Activated CD4-positive, alpha-beta T cell treated with anti-CD3 and anti-CD28 coated beads for 36 hours (primary cell): ENCODE measurements around the gene UAP1L1. TPM values are rescaled to one million over a fixed set of nuclear protein-coding genes. Genes with fewer than 3 reads are reported as not detected.
A peak's percentile ranks its signal among the peaks of the same experiment; 100 is the strongest.

Experiments used
- ATAC-seq: fragments of 200-7000 bp; cut with Tn5 transposase; one replicate; pipeline ENCODE4 v1.10.0; 2021; ENCODE audit warnings: mild to moderate bottlenecking, moderate library complexity
- CTCF ChIA-PET: fragments of 350-600 bp; sonication (Branson Sonifier 250); formaldehyde crosslinking; loops from one replicate; lab custom pipeline; 2021; ENCODE audit warnings: antibody characterized with exemption; lab: Charles Lee
- POLR2A ChIA-PET: fragments of 350-600 bp; sonication (Branson Sonifier 250); formaldehyde crosslinking; loops from one replicate; lab custom pipeline; 2021; ENCODE audit warnings: antibody characterized with exemption, inconsistent platforms; lab: Charles Lee
- DNase-seq: peaks from one replicate; pipeline ENCODE4 v3.0.0-alpha.2; 2020
- H3K27ac Mint-ChIP-seq: one replicate; pipeline ENCODE4 v1.8.0; 2021; ENCODE audit warnings: mixed read lengths
- H3K27me3 Mint-ChIP-seq: one replicate; pipeline ENCODE4 v1.8.0; 2021; ENCODE audit warnings: mixed read lengths
- H3K36me3 Mint-ChIP-seq: one replicate; pipeline ENCODE4 v1.8.0; 2021; ENCODE audit warnings: low read depth, mixed read lengths
- H3K4me1 Mint-ChIP-seq: one replicate; pipeline ENCODE4 v1.8.0; 2021; ENCODE audit warnings: mixed read lengths
- H3K4me3 Mint-ChIP-seq: one replicate; pipeline ENCODE4 v1.8.0; 2021; ENCODE audit warnings: mild to moderate bottlenecking, moderate library complexity, mixed read lengths
- H3K9me3 Mint-ChIP-seq: one replicate; pipeline ENCODE4 v1.8.0; 2021; ENCODE audit warnings: low read depth, mixed read lengths
- intact Hi-C, 2 experiments: fragments of 100-400 bp; cut with DNase I in 1 of 2; cut with micrococcal nuclease in 1 of 2; formaldehyde crosslinking; loops; one replicate each; pipeline versions ENCODE4 v1.14.2 to v1.15.1; 2022 to 2024; cut with DNase I, micrococcal nuclease
- total RNA-seq, 2 experiments: library from RNA; stranded (reverse); gene quantifications; one replicate each; pipeline ENCODE4 v1.2.3, GENCODE V29; 2021

The UAP1L1 gene
- total RNA-seq, 2 experiments from 2014 or later: 12.5 to 14.4 TPM

GRCh38 chr9:137050570-137050969, 26.7 kb upstream of the UAP1L1 start:
- Mint-ChIP-seq H3K27me3 (peaks cover 27% of the 10 kb centered on the region), H3K36me3 (no peaks in the 10 kb centered on the region), H3K4me3 (no peak overlapping the region), H3K27ac (no peak overlapping the region), H3K9me3 (no peaks in the 10 kb centered on the region), H3K4me1 (peaks cover 5% of the 10 kb centered on the region)
- intact Hi-C loops: no loop called here
- DNase-seq (no peak), ATAC-seq (no peak)
- ChIA-PET CTCF (interaction anchor here (0.8 kb wide), 1 partner anchor 75 kb away, joined by 3 read pairs; no protein-coding TSS in a partner anchor), POLR2A (no interaction called here)

- ATAC-seq: no peak
Observed at GRCh38 chr9:137051145-137051724, 26.1 kb upstream of the UAP1L1 start.

GRCh38 chr9:137052293-137052692, 25.0 kb upstream of the UAP1L1 start:
- H3K4me3 Mint-ChIP-seq: no peak overlapping the region
- ChIA-PET POLR2A (no interaction called here), CTCF (interaction anchor here (0.6 to 2.1 kb wide), 8 partner anchors 12 to 322 kb away, joined by 3 to 11 read pairs (median 4); partner anchors contain the start of gene RNF224)
- DNase-seq (no peak), ATAC-seq (no peak)
- H3K4me1 Mint-ChIP-seq: peaks cover 5% of the 10 kb centered on the region
- intact Hi-C loops: no loop called here
- H3K27me3 Mint-ChIP-seq: peaks cover 23% of the 10 kb centered on the region
- no peaks in the 10 kb centered on the region for H3K36me3 Mint-ChIP-seq
- no peak overlapping the region for H3K27ac Mint-ChIP-seq
- no peaks in the 10 kb centered on the region for H3K9me3 Mint-ChIP-seq

More at GRCh38 chr9:137051145-137051724, 26.1 kb upstream of the UAP1L1 start:
- Mint-ChIP-seq H3K27me3 (peaks cover 27% of the 10 kb centered on the region), H3K4me1 (peaks cover 5% of the 10 kb centered on the region), H3K27ac (no peak overlapping the region), H3K9me3 (no peaks in the 10 kb centered on the region), H3K4me3 (no peak overlapping the region), H3K36me3 (no peaks in the 10 kb centered on the region)
- POLR2A ChIA-PET: no interaction called here
- CTCF ChIA-PET: interaction anchor here (0.8 to 2.1 kb wide), 2 partner anchors 15 to 76 kb away, joined by 3 to 11 read pairs; no protein-coding TSS in a partner anchor
- intact Hi-C loops: no loop called here
- no peak for DNase-seq

GRCh38 chr9:137052998-137053943, 24.0 kb upstream of the UAP1L1 start:
- no peak for DNase-seq
- H3K9me3 Mint-ChIP-seq: no peaks in the 10 kb centered on the region
- intact Hi-C loops: no loop called here
- H3K4me1 Mint-ChIP-seq: peaks cover 5% of the 10 kb centered on the region
- POLR2A ChIA-PET: no interaction called here
- H3K36me3 Mint-ChIP-seq: no peaks in the 10 kb centered on the region
- H3K27ac Mint-ChIP-seq: no peak overlapping the region
- CTCF ChIA-PET: interaction anchor here (0.6 to 2.1 kb wide), 8 partner anchors 11 to 276 kb away, joined by 3 to 11 read pairs (median 4); partner anchors contain the start of gene RNF224
- peaks cover 15% of the 10 kb centered on the region for H3K27me3 Mint-ChIP-seq
- peak; percentile 20 for ATAC-seq
- no peak overlapping the region for H3K4me3 Mint-ChIP-seq

- H3K27me3 Mint-ChIP-seq: peaks cover 15% of the 10 kb centered on the region
- ATAC-seq: peak; percentile 43
- H3K4me3 Mint-ChIP-seq: no peak within 1 kb of the TSS
- no peaks in the 10 kb centered on the region for H3K36me3 Mint-ChIP-seq
- H3K27ac Mint-ChIP-seq: no peak within 1 kb of the TSS
- CTCF ChIA-PET: interaction anchor here (0.6 to 2.6 kb wide), 2 partner anchors 7 to 31 kb away, joined by 3 to 17 read pairs; partner anchors contain the start of gene NPDC1
- POLR2A ChIA-PET: no interaction called here
- H3K4me1 Mint-ChIP-seq: peaks cover 5% of the 10 kb centered on the region
- intact Hi-C loops: no loop called here
- peak; percentile 65 for DNase-seq
- H3K9me3 Mint-ChIP-seq: no peaks in the 10 kb centered on the region
Observed at GRCh38 chr9:137053944-137054931, 23.1 kb upstream of the UAP1L1 start, which contains the start of gene ENTPD2. TSS of gene ENTPD2 (minus strand) at chr9:137054061. CDS start at chr9:137053997, 64 bp downstream.

GRCh38 chr9:137054932-137055384, 22.4 kb upstream of the UAP1L1 start:
- DNase-seq: no peak
- ATAC-seq: no peak
- no peaks in the 10 kb centered on the region for H3K9me3 Mint-ChIP-seq
- H3K4me1 Mint-ChIP-seq: no peaks in the 10 kb centered on the region
- H3K4me3 Mint-ChIP-seq: no peak overlapping the region
- H3K27me3 Mint-ChIP-seq: peaks cover 9% of the 10 kb centered on the region
- POLR2A ChIA-PET: no interaction called here
- no peak overlapping the region for H3K27ac Mint-ChIP-seq
- CTCF ChIA-PET: interaction anchor here (2.6 kb wide), 1 partner anchor 8 kb away, joined by 17 read pairs; the partner anchor contains the start of gene NPDC1
- intact Hi-C loops: no loop called here
- no peaks in the 10 kb centered on the region for H3K36me3 Mint-ChIP-seq

- Mint-ChIP-seq H3K9me3 (no peaks in the 10 kb centered on the region), H3K4me3 (no peak overlapping the region), H3K27ac (no peak overlapping the region), H3K36me3 (no peaks in the 10 kb centered on the region), H3K27me3 (peaks cover 7% of the 10 kb centered on the region), H3K4me1 (no peaks in the 10 kb centered on the region)
- POLR2A ChIA-PET: interaction anchor here (0.5 kb wide), 1 partner anchor 282 kb away, joined by 3 read pairs; no protein-coding TSS in a partner anchor
- intact Hi-C loops: no loop called here
- ATAC-seq (no peak), DNase-seq (no peak)
- CTCF ChIA-PET: interaction anchor here (0.5 to 2.6 kb wide), 5 partner anchors 8 to 25 kb away, joined by 3 to 17 read pairs (median 3); partner anchors contain the start of gene NPDC1
Observed at GRCh38 chr9:137055385-137056364, 21.6 kb upstream of the UAP1L1 start.

GRCh38 chr9:137056739-137057415, 20.4 kb upstream of the UAP1L1 start:
- Mint-ChIP-seq H3K4me1 (no peaks in the 10 kb centered on the region), H3K27ac (no peak overlapping the region), H3K36me3 (no peaks in the 10 kb centered on the region), H3K27me3 (peaks cover 7% of the 10 kb centered on the region), H3K4me3 (no peak overlapping the region), H3K9me3 (no peaks in the 10 kb centered on the region)
- intact Hi-C loops: no loop called here
- DNase-seq (no peak), ATAC-seq (no peak)
- CTCF ChIA-PET: interaction anchor here (0.6 to 2.6 kb wide), 5 partner anchors 10 to 231 kb away, joined by 3 to 20 read pairs (median 3); partner anchors contain the start of gene NPDC1
- POLR2A ChIA-PET: interaction anchor here (0.6 kb wide), 2 partner anchors 65 to 478 kb away, joined by 3 read pairs; no protein-coding TSS in a partner anchor

GRCh38 chr9:137057545-137057944, 19.8 kb upstream of the UAP1L1 start:
- ATAC-seq (no peak), DNase-seq (no peak)
- ChIA-PET CTCF (interaction anchor here (1.0 to 2.2 kb wide), 3 partner anchors 10 to 230 kb away, joined by 3 to 20 read pairs (median 3); partner anchors contain the start of gene NPDC1), POLR2A (no interaction called here)
- no peak overlapping the region for H3K4me3 Mint-ChIP-seq
- no peaks in the 10 kb centered on the region for H3K36me3 Mint-ChIP-seq
- H3K4me1 Mint-ChIP-seq: no peaks in the 10 kb centered on the region
- H3K9me3 Mint-ChIP-seq: no peaks in the 10 kb centered on the region
- intact Hi-C loops: no loop called here
- peaks cover 2% of the 10 kb centered on the region for H3K27me3 Mint-ChIP-seq
- no peak overlapping the region for H3K27ac Mint-ChIP-seq
